Sigmoid colon (tissue), 7 donors: ENCODE measurements around the gene EDC4. TPM values are rescaled to one million over a fixed set of nuclear protein-coding genes. Genes with fewer than 3 reads are reported as not detected.

Experiments used
- DNase-seq: peaks from one replicate; pipeline ENCODE4 v3.0.0-alpha.2; 2019
- H3K27ac ChIP-seq, 4 donors: fragments of 200-600 bp; sonication (generic); one replicate each; pipeline ENCODE4 v1.5.1; 2016 to 2019; ENCODE audit warnings: mild to moderate bottlenecking in 1 of 4
- H3K27me3 ChIP-seq, 3 donors: fragments of 200-600 bp; sonication (generic); one replicate each; pipeline ENCODE4 v1.5.1; 2019; ENCODE audit warnings: mild to moderate bottlenecking in 1 of 3
- H3K36me3 ChIP-seq, 4 donors: fragments of 200-600 bp; sonication (generic); one replicate each; pipeline ENCODE4 v1.5.1; 2016 to 2019
- H3K4me1 ChIP-seq, 4 donors: fragments of 200-600 bp; sonication (generic); one replicate each; pipeline ENCODE4 v1.5.1; 2017 to 2019
- H3K4me3 ChIP-seq, 4 donors: fragments of 200-600 bp; sonication (generic); one replicate each; pipeline ENCODE4 v1.5.1; 2017 to 2019; ENCODE audit warnings: mild to moderate bottlenecking in 2 of 4, moderate library complexity in 1 of 4
- H3K9me3 ChIP-seq, 4 donors: fragments of 200-600 bp in 3 of 4; sonication (generic) in 3 of 4; one replicate each; pipeline versions ENCODE4 v1.5.1 to v1.6.1; 2013 to 2019
- EP300 ChIP-seq, 4 donors: sonication (generic); formaldehyde crosslinking; IDR thresholded peaks; one replicate each; pipeline ENCODE4 v1.6.1; 2017; ENCODE audit warnings: antibody characterized with exemption in 4 of 4
- POLR2A ChIP-seq, 2 donors: fragments of 450-650 bp; IDR thresholded peaks; one replicate each; pipeline ENCODE4 v1.6.1; 2016; ENCODE audit warnings: antibody characterized with exemption in 2 of 2, mild to moderate bottlenecking in 2 of 2, moderate library complexity in 2 of 2
- POLR2AphosphoS5 ChIP-seq, 4 donors: sonication (generic); formaldehyde crosslinking; IDR thresholded peaks; one replicate each; pipeline ENCODE4 v1.6.1; 2017; ENCODE audit warnings: antibody characterized with exemption in 4 of 4
- WGBS, 2 donors: extraction: QIAGEN DNeasy Blood & Tissue Kit; methylation state at CpG; one replicate each; pipeline ENCODE4 v1.1.7; 2013; 5-methylcytosine and 5-hydroxymethylcytosine counted together
- intact Hi-C: fragments of 100-400 bp; cut with DNase I; formaldehyde crosslinking; loops from one replicate; pipeline ENCODE4 v1.15.1; 2023
- polyA plus RNA-seq, 3 donors: library from polyadenylated mRNA; stranded (reverse); fragments of 200-250 nt; gene quantifications; one replicate each; pipeline ENCODE4 v1.2.3, GENCODE V29; 2013
- total RNA-seq, 4 donors: library from RNA; depleted of rRNA; stranded (reverse); fragments of >200 nt; gene quantifications; one replicate each; pipeline ENCODE4 v1.1.0, GENCODE V29; 2016
- TF ChIP-seq, protein P1 (sequence below), 4 experiments: fragments of 450-650 bp in 3 of 4; fragments of 200-600 bp in 1 of 4; IDR thresholded peaks; one replicate each; pipeline ENCODE4 v1.5.1; 2016 to 2019; ENCODE audit warnings: antibody characterized with exemption in 4 of 4, mild to moderate bottlenecking in 3 of 4, moderate library complexity in 2 of 4
- donor health status: healthy with polysubstance abuse.
- donor health status: Bipolar disorder and iron deficiency.
- donor health status: healthy.

The EDC4 gene
- total and polyA plus RNA-seq, 7 donors = 24.5 to 48.9 (median 33.5) TPM

DNA sequence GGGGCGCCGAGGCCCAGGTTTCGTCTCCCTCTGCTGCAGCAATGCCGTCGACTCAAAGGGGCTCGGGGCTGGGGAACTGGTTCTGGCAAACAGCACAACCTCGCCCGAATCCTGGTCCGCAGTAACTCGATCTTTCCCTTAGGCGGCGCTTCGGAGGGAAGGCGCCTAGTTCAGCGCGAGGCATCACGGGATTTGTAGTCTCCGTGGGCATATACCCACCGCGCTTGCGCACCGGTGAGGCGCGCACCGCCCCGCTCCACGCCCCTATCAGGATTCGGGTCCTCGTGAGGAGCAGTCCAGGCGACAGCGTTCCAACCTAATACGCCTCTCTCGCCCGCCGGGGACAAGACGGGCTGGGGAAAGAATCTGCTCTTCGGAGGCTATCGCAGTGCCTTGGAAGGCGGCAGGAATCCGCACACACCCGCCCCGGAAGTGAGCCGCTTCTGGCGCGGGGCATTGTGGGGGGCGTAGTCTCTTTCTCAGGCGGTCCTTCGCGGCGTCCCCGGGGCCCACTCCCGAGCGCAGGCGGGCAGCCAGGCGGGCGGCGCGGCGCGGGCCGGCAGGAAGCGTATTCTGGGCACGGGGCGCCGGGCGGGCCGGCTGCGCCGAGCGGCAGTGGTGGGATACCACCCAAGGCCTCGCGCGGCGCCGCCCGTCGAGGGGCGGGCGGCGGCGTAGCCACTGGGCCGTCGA lies 30.9 kb upstream of the EDC4 start, which contains the start of gene THAP11:
TSS of gene THAP11 (plus strand) at position 505 of the 693 bp plus-strand sequence. CDS start 235 bp downstream, outside the sequence.
- Histone ChIP-seq H3K4me3 (peak within 1 kb of the TSS; percentile 61 to 94 (median 78)), H3K36me3 (no peaks in the 10 kb centered on the region), H3K4me1 (peaks cover 0 to 42% (median 40%) of the 10 kb centered on the region in 4 donors), H3K9me3 (no peaks in the 10 kb centered on the region), H3K27ac (peak within 1 kb of the TSS; percentile 96 to 99 (median 99)), H3K27me3 (no peaks in the 10 kb centered on the region)
- WGBS, 2 donors = 0 to 1% methylated on average over 83 of the region's 83 CpGs
- peak; percentile 97 for DNase-seq
- no peak for TF ChIP-seq EP300 (IDR thresholded peaks at IDR 0.05)
- TF ChIP-seq POLR2A (IDR thresholded peaks at IDR 0.05) = no peak
- TF ChIP-seq, protein P1, sequence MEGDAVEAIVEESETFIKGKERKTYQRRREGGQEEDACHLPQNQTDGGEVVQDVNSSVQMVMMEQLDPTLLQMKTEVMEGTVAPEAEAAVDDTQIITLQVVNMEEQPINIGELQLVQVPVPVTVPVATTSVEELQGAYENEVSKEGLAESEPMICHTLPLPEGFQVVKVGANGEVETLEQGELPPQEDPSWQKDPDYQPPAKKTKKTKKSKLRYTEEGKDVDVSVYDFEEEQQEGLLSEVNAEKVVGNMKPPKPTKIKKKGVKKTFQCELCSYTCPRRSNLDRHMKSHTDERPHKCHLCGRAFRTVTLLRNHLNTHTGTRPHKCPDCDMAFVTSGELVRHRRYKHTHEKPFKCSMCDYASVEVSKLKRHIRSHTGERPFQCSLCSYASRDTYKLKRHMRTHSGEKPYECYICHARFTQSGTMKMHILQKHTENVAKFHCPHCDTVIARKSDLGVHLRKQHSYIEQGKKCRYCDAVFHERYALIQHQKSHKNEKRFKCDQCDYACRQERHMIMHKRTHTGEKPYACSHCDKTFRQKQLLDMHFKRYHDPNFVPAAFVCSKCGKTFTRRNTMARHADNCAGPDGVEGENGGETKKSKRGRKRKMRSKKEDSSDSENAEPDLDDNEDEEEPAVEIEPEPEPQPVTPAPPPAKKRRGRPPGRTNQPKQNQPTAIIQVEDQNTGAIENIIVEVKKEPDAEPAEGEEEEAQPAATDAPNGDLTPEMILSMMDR (IDR thresholded peaks at IDR 0.05) = peak; percentile 79 to 93 (median 88)
- peak; percentile 29 to 74 (median 62) for TF ChIP-seq POLR2AphosphoS5 (IDR thresholded peaks at IDR 0.05)
- intact Hi-C loops = loop anchor here (5.0 to 10.0 kb wide), 2 partner anchors 95 to 317 kb away; partner anchors contain the start of genes PSMB10 and RIPOR1

DNA sequence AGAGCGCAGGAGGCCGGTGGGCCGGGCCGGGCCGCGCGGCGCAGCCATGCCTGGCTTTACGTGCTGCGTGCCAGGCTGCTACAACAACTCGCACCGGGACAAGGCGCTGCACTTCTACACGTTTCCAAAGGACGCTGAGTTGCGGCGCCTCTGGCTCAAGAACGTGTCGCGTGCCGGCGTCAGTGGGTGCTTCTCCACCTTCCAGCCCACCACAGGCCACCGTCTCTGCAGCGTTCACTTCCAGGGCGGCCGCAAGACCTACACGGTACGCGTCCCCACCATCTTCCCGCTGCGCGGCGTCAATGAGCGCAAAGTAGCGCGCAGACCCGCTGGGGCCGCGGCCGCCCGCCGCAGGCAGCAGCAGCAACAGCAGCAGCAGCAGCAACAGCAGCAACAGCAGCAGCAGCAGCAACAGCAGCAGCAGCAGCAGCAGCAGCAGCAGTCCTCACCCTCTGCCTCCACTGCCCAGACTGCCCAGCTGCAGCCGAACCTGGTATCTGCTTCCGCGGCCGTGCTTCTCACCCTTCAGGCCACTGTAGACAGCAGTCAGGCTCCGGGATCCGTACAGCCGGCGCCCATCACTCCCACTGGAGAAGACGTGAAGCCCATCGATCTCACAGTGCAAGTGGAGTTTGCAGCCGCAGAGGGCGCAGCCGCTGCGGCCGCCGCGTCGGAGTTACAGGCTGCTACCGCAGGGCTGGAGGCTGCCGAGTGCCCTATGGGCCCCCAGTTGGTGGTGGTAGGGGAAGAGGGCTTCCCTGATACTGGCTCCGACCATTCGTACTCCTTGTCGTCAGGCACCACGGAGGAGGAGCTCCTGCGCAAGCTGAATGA lies 30.1 kb upstream of the EDC4 start:
- WGBS, 2 donors = 0 to 1% methylated on average over 67 of the region's 67 CpGs
- TF ChIP-seq POLR2AphosphoS5 (IDR thresholded peaks at IDR 0.05) (peak in 1 of 4 donors; percentile 1), POLR2A (IDR thresholded peaks at IDR 0.05) (no peak), EP300 (IDR thresholded peaks at IDR 0.05) (no peak)
- TF ChIP-seq, protein P1 (IDR thresholded peaks at IDR 0.05) = peak in 1 of 4 experiments; percentile 19
- peak; percentile 82 for DNase-seq
- intact Hi-C loops = loop anchor here (5.0 to 10.0 kb wide), 2 partner anchors 95 to 318 kb away; partner anchors contain the start of genes PSMB10 and RIPOR1
- Histone ChIP-seq H3K9me3 (no peaks in the 10 kb centered on the region), H3K36me3 (no peaks in the 10 kb centered on the region), H3K4me3 (peak overlapping the region; percentile 61 to 94 (median 78)), H3K27ac (peak overlapping the region; percentile 96 to 99 (median 99)), H3K4me1 (peaks cover 0 to 47% (median 44%) of the 10 kb centered on the region in 4 donors), H3K27me3 (no peaks in the 10 kb centered on the region)

- Histone ChIP-seq H3K27ac (peak overlapping the region; percentile 96 to 99 (median 99)), H3K4me3 (peak overlapping the region; percentile 61 to 94 (median 78)), H3K9me3 (no peaks in the 10 kb centered on the region), H3K4me1 (peaks cover 0 to 53% (median 50%) of the 10 kb centered on the region in 4 donors), H3K27me3 (no peaks in the 10 kb centered on the region), H3K36me3 (no peaks in the 10 kb centered on the region)
- intact Hi-C loops = loop anchor here (5.0 to 10.0 kb wide), 2 partner anchors 94 to 319 kb away; partner anchors contain the start of genes PSMB10 and RIPOR1
- TF ChIP-seq POLR2A (IDR thresholded peaks at IDR 0.05) (no peak), POLR2AphosphoS5 (IDR thresholded peaks at IDR 0.05) (no peak), EP300 (IDR thresholded peaks at IDR 0.05) (no peak)
- TF ChIP-seq, protein P1 (IDR thresholded peaks at IDR 0.05) = no peak
- DNase-seq = peak; percentile 73
- WGBS, 2 donors = 11 to 16% methylated on average over 11 of the region's 11 CpGs
Measured at GRCh38 chr16:67843343-67843765, 29.5 kb upstream of the EDC4 start.

DNA sequence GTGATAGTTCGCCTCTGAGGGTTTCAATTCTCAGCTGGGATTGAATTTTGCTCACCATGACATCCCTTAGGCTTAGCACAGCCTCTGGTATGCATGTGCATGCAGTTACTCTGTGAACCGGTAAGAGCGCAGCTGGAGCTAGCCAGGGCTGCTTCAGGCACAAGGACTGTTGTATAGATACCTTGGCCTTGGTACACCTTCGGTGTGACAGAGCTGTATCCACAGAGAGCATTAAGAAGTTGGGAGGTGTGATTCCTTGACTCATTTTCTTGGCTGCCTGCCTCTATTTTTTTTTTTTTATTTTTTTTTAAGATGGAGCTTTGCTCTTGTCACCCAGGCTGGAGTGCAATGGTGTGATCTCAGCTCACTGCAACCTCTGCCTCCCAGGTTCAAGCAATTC lies 28.4 kb upstream of the EDC4 start:
- 86 to 88% methylated on average over 4 of the region's 4 CpGs for WGBS, 2 donors
- DNase-seq = no peak
- peaks cover 0 to 62% (median 59%) of the 10 kb centered on the region in 4 donors for H3K4me1 ChIP-seq
- H3K36me3 ChIP-seq = no peaks in the 10 kb centered on the region
- peak overlapping the region in 2 of 4 donors; percentile 68 to 88 for H3K4me3 ChIP-seq
- H3K27ac ChIP-seq = peak overlapping the region; percentile 96 to 99 (median 99)
- no peaks in the 10 kb centered on the region for H3K27me3 ChIP-seq
- no peaks in the 10 kb centered on the region for H3K9me3 ChIP-seq
- TF ChIP-seq POLR2A (IDR thresholded peaks at IDR 0.05) (no peak), POLR2AphosphoS5 (IDR thresholded peaks at IDR 0.05) (no peak), EP300 (IDR thresholded peaks at IDR 0.05) (no peak)
- TF ChIP-seq, protein P1 (IDR thresholded peaks at IDR 0.05) = no peak
- intact Hi-C loops = loop anchor here (5.0 to 10.0 kb wide), 2 partner anchors 93 to 320 kb away; partner anchors contain the start of genes PSMB10 and RIPOR1
